GM18502 (cell line): Measurements from ENCODE around the gene OR5D13.

Experiments
- ATAC-seq: cut with Tn5 transposase; IDR thresholded peaks from one replicate; pipeline ENCODE4 v1.9.1; 2021; ENCODE audit warnings: mild to moderate bottlenecking; ENCODE audit not compliant: unreplicated experiment, poor library complexity

The OR5D13 gene, protein sequence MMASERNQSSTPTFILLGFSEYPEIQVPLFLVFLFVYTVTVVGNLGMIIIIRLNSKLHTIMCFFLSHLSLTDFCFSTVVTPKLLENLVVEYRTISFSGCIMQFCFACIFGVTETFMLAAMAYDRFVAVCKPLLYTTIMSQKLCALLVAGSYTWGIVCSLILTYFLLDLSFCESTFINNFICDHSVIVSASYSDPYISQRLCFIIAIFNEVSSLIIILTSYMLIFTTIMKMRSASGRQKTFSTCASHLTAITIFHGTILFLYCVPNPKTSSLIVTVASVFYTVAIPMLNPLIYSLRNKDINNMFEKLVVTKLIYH

DNA sequence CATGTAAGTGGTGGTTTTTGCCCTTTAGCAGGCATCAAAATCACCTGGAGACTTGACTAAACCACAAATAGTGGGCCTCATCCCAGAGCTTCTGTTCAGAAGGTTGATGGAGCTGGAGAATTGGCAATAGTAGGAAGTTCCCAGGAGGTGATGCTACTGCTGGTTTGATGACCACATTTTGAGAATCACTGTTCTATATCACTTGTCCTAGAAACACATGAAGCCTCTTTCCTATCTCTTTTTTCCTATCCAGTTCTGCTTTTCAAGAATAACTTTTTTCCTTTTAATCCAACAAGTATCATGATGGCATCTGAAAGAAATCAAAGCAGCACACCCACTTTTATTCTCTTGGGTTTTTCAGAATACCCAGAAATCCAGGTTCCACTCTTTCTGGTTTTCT, at the start of gene OR5D13:
TSS of gene OR5D13 (plus strand) at position 301 of the 400 bp plus-strand sequence. CDS start at position 301, 0 bp downstream.
- ATAC-seq: no peak

DNA sequence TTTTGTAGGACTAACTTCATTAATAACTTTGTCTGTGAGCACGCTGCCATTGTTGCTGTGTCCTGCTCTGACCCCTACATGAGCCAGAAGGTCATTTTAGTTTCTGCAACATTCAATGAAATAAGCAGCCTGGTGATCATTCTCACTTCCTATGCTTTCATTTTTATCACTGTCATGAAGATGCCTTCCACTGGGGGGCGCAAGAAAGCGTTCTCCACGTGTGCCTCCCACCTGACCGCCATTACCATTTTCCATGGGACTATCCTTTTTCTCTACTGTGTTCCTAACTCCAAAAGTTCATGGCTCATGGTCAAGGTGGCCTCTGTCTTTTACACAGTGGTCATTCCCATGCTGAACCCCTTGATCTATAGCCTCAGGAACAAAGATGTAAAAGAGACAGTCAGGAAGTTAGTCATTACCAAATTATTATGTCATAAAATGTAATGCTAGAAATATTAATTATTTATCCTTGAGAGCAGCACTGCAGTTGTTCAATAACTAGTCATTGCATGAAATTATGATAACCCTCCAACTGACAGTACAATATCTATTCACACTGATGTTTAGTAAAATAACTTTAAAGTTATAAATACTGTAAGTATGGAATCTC, 46.4 kb upstream of the OR5D13 start:
- no peak for ATAC-seq

DNA sequence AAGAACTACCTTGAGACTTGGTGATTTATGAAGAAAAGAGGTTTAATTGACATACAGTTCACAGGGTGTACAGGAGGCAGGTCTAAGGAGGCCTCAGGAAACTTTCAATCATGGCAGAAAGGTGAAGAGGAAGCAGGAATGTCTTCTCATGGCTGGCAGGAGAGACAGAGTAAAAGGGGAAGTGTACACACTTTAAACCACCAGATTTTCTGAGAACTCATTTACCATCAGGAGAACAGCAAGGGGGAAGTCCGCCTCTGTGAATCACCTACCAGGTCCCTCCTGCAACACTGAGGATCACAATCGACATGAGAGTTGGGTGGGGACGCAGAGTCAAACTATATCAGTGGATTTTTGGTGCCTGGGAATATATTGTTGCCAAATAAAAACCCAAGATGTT, 40.3 kb upstream of the OR5D13 start:
- peak; percentile 63 for ATAC-seq

DNA sequence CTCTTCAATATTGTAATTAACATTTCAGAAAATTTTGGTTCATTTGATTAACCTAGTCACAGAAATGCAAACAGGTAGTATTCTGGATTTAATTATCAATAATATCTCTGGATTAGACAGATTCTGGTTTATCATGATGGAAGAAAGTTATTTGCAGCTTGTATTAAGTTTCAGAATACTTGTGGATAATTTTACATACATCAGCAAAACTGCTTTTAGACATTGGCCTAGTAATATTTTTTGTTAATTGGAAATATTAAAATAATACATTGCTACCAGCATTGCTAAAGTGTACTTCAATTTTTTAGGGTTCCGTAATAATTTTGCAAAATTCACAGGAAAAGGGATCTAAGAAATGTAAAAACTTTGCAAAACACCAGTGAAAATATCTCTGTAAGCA, 18.4 kb downstream of the OR5D13 start:
- ATAC-seq: no peak

DNA sequence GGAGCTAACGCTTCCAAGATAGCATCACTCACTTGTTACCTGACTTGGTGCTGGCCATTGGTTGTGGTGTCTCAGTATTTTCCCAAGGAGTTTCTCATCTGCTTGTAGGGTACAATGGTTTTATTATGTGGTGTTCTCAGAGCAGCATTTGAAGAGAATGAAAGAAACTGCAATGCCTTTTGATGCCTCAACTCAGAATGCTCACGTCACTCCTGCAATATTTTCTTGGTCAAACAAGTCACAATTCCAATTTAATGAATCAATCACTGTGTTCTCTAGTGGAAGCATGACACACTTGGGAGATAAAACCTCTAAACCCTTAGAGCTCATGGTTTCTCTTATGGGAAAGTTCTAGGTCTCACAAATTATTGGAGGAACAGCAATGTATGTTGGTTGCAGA, 20.1 kb downstream of the OR5D13 start:
- ATAC-seq: no peak

DNA sequence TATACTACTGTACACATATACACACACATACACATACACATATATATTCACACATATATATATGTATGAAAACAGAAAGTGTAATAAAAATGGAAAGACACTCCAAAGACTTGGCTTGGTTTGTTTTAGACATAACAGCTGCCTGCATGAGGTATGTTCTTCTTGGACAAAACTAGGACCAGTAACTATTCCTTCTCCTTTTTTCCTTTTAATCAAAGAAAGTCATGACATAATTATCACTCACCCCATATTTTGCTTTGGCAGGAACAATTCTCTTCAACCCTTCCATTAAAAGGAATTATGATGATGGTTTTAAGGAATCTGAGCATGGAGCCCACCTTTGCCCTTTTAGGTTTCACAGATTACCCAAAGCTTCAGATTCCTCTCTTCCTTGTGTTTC, 22.0 kb downstream of the OR5D13 start, which contains the start of gene OR5D14:
TSS of gene OR5D14 (plus strand) at position 301 of the 400 bp plus-strand sequence. CDS start at position 301, 0 bp downstream.
- ATAC-seq: no peak

DNA sequence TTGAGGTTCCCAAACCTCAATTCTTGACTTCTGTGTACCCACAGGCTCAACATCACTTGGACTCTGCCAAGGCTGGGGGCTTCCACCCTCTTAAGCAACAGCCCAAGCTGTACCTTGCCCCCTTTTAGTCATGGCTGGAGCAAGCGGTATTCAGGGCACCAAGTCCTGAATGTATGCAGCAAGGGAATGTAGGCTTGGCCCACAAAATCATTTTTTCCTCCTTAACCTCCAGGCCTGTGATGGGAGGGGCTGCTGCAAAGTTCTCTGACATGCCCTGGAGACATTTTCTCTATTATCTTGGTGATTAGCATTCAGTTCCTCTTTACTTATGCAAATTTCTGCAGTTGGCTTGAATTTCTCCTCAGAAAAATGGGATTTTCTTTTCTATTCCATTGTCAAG, 33.0 kb downstream of the OR5D13 start:
- ATAC-seq: no peak

DNA sequence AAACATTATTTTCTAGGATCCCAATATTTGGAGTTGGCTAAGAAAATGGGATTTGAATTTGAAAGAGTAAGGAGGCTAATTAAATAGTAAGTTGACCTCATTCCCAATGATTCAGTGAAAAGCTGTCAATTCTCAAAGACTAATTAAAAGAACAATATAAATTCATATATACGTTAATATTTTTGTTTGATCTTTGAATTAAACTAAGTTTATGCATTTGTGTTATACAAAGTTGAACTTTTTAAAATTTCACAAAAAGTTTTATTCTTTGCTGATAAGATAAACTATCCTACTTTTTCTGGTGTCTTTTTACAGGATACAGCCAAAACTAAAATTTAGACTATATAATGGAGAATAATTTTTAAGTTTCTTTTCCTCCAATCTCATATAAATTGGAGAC, 37.8 kb downstream of the OR5D13 start, which contains the start of gene OR5L1:
TSS of gene OR5L1 (plus strand) at position 301 of the 400 bp plus-strand sequence. CDS start 100 bp downstream, outside the sequence.
- no peak for ATAC-seq

DNA sequence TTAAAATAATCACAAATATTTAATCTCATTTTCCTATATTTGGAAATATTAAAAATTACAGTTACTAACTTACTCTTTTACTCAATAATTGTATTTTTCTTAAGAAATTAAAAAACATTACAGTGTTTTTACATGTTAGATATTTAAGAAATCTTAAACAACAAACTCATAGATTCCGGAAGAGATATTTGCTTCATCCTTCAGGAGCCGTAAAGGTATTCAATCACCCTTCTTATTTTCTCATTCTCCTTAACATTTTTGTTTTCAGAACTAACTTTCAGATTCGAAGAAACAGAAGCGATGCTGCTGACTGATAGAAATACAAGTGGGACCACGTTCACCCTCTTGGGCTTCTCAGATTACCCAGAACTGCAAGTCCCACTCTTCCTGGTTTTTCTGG, 46.1 kb downstream of the OR5D13 start, which contains the start of gene OR5D18:
TSS of gene OR5D18 (plus strand) at position 301 of the 400 bp plus-strand sequence. CDS start at position 301, 0 bp downstream.
- no peak for ATAC-seq
